Ectodermal cell (in vitro differentiated cells): ENCODE measurements around the gene SIM1.

Source experiments
- H3K27ac ChIP-seq: 2 replicates; pipeline ENCODE4 v1.7.0; 2013; ENCODE audit warnings: mild to moderate bottlenecking, low read depth, low read length; ENCODE audit not compliant: insufficient read depth, poor library complexity, severe bottlenecking
- H3K27me3 ChIP-seq: 2 replicates; pipeline ENCODE4 v1.7.0; 2013; ENCODE audit warnings: mild to moderate bottlenecking, low read length; ENCODE audit not compliant: insufficient read depth, control insufficient read depth, poor library complexity, severe bottlenecking
- H3K36me3 ChIP-seq: one replicate; pipeline ENCODE4 v1.7.0; 2013; ENCODE audit warnings: low read length; ENCODE audit not compliant: control insufficient read depth, insufficient read depth
- H3K4me1 ChIP-seq: one replicate; pipeline ENCODE4 v1.7.0; 2013; ENCODE audit warnings: low read length; ENCODE audit not compliant: control insufficient read depth, insufficient read depth
- H3K4me3 ChIP-seq: 2 replicates; pipeline ENCODE4 v1.7.0; 2013; ENCODE audit warnings: low read depth, low read length, control low read depth; ENCODE audit not compliant: insufficient read depth
- H3K9me3 ChIP-seq: 2 replicates; pipeline ENCODE4 v1.7.0; 2013; ENCODE audit warnings: mild to moderate bottlenecking, low read length, moderate library complexity; ENCODE audit not compliant: control insufficient read depth
- WGBS, 2 experiments: methylation state at CpG; one replicate each; pipeline ENCODE4 v1.1.7; 2013; ENCODE audit warnings: missing lambda C conversion rate in 2 of 2; 5-methylcytosine and 5-hydroxymethylcytosine counted together

Gene SIM1

GRCh38 chr6:100490065-100490464 lies 25.3 kb upstream of the SIM1 start:
- Histone ChIP-seq H3K4me3 (no peak overlapping the region), H3K36me3 (no peaks in the 10 kb centered on the region), H3K9me3 (no peaks in the 10 kb centered on the region), H3K4me1 (no peaks in the 10 kb centered on the region), H3K27ac (no peak overlapping the region), H3K27me3 (no peaks in the 10 kb centered on the region)
- WGBS, 2 experiments = 86 to 92% methylated on average over 2 of the region's 2 CpGs

- 92 to 96% methylated on average over 5 of the region's 5 CpGs for WGBS, 2 experiments
- H3K9me3 ChIP-seq = no peaks in the 10 kb centered on the region
- H3K36me3 ChIP-seq = no peaks in the 10 kb centered on the region
- H3K4me1 ChIP-seq = no peaks in the 10 kb centered on the region
- H3K4me3 ChIP-seq = no peak overlapping the region
- no peaks in the 10 kb centered on the region for H3K27me3 ChIP-seq
- no peak overlapping the region for H3K27ac ChIP-seq
Measured at GRCh38 chr6:100488244-100488643, 23.5 kb upstream of the SIM1 start.

GRCh38 chr6:100487638-100488037 lies 22.9 kb upstream of the SIM1 start:
- 92 to 100% methylated on average over 1 to 2 of the region's 2 CpGs for WGBS, 2 experiments
- no peak overlapping the region for H3K4me3 ChIP-seq
- no peaks in the 10 kb centered on the region for H3K27me3 ChIP-seq
- H3K4me1 ChIP-seq = no peaks in the 10 kb centered on the region
- no peaks in the 10 kb centered on the region for H3K36me3 ChIP-seq
- H3K9me3 ChIP-seq = no peaks in the 10 kb centered on the region
- no peak overlapping the region for H3K27ac ChIP-seq

- Histone ChIP-seq H3K4me1 (no peaks in the 10 kb centered on the region), H3K4me3 (no peak overlapping the region), H3K27ac (no peak overlapping the region), H3K9me3 (no peaks in the 10 kb centered on the region), H3K27me3 (no peaks in the 10 kb centered on the region), H3K36me3 (no peaks in the 10 kb centered on the region)
Measured at GRCh38 chr6:100485268-100485667, 20.5 kb upstream of the SIM1 start.

GRCh38 chr6:100484474-100484873 lies 19.8 kb upstream of the SIM1 start:
- no peaks in the 10 kb centered on the region for H3K4me1 ChIP-seq
- no peaks in the 10 kb centered on the region for H3K27me3 ChIP-seq
- H3K27ac ChIP-seq = no peak overlapping the region
- H3K4me3 ChIP-seq = no peak overlapping the region
- no peaks in the 10 kb centered on the region for H3K36me3 ChIP-seq
- no peaks in the 10 kb centered on the region for H3K9me3 ChIP-seq
- 85 to 90% methylated on average over 5 of the region's 5 CpGs for WGBS, 2 experiments

- Histone ChIP-seq H3K27me3 (no peaks in the 10 kb centered on the region), H3K36me3 (no peaks in the 10 kb centered on the region), H3K4me3 (no peak overlapping the region), H3K4me1 (no peaks in the 10 kb centered on the region), H3K9me3 (no peaks in the 10 kb centered on the region), H3K27ac (no peak overlapping the region)
- 87 to 90% methylated on average over 2 of the region's 2 CpGs for WGBS, 2 experiments
Measured at GRCh38 chr6:100482698-100483097, 18.0 kb upstream of the SIM1 start.

GRCh38 chr6:100479179-100480035 lies 14.7 kb upstream of the SIM1 start:
- H3K4me1 ChIP-seq = no peaks in the 10 kb centered on the region
- 68 to 69% methylated on average over 3 of the region's 3 CpGs for WGBS, 2 experiments

GRCh38 chr6:100475554-100476320 lies 11.0 kb upstream of the SIM1 start:
- H3K27me3 ChIP-seq = peaks cover 29% of the 10 kb centered on the region
- no peaks in the 10 kb centered on the region for H3K4me1 ChIP-seq
- no peak overlapping the region for H3K4me3 ChIP-seq
- no peaks in the 10 kb centered on the region for H3K9me3 ChIP-seq
- WGBS, 2 experiments = 88 to 95% methylated on average over 10 of the region's 10 CpGs
- H3K27ac ChIP-seq = no peak overlapping the region
- no peaks in the 10 kb centered on the region for H3K36me3 ChIP-seq

More at GRCh38 chr6:100479179-100480035, 14.7 kb upstream of the SIM1 start:
- H3K36me3 ChIP-seq = no peaks in the 10 kb centered on the region
- no peaks in the 10 kb centered on the region for H3K27me3 ChIP-seq
- no peak overlapping the region for H3K27ac ChIP-seq
- no peak overlapping the region for H3K4me3 ChIP-seq
- no peaks in the 10 kb centered on the region for H3K9me3 ChIP-seq

- no peak overlapping the region for H3K4me3 ChIP-seq
- 93% methylated on average over 1 of the region's 1 CpG for WGBS, 2 experiments
- no peaks in the 10 kb centered on the region for H3K9me3 ChIP-seq
- H3K27ac ChIP-seq = no peak overlapping the region
- no peaks in the 10 kb centered on the region for H3K36me3 ChIP-seq
- H3K4me1 ChIP-seq = no peaks in the 10 kb centered on the region
- H3K27me3 ChIP-seq = peaks cover 54% of the 10 kb centered on the region
Measured at GRCh38 chr6:100473182-100473581, 8.5 kb upstream of the SIM1 start.

GRCh38 chr6:100472674-100473073 lies 8.0 kb upstream of the SIM1 start:
- Histone ChIP-seq H3K9me3 (no peaks in the 10 kb centered on the region), H3K4me1 (no peaks in the 10 kb centered on the region), H3K27me3 (peaks cover 59% of the 10 kb centered on the region), H3K27ac (no peak overlapping the region), H3K4me3 (no peak overlapping the region), H3K36me3 (no peaks in the 10 kb centered on the region)
- WGBS, 2 experiments = 37 to 38% methylated on average over 3 of the region's 3 CpGs
